ENCODE measurements around the gene PEPD.

The PEPD gene

DNA sequence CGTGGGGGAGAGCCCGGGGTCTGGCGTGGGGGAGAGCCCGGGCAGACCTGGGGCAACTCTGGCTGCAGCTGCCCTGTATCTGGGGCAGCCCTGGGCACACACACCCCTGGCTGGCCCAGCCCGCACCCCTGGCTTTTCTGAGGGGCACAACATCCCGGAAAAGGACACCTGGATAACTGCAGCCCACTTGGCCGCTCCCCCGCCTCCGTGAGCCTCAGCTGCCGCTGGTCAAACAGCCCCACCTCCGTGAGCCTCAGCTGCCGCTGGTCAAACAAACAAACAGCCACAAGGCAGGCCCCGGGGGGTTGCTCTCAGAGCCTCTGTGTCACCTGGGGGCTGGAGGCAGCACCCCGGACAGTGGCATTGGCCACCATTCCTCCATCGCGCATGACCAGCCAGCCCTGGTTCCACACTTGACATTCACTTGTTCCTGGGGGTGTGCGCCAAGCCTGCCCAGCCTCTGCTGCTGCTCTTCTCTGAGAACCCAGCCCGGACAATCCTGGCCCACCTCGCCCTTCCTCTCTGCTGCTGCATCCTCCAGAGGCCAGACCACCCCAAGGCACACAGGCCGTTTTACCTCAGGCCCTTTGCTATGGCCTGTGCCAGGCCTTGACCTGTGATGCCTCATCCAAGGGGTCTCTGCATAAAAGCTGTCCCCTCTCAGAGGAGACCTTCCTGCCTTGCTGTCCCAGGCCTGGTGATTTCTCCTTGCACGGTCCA is 128.1 kb downstream of the PEPD start:
- no peak for DNase-seq

DNA sequence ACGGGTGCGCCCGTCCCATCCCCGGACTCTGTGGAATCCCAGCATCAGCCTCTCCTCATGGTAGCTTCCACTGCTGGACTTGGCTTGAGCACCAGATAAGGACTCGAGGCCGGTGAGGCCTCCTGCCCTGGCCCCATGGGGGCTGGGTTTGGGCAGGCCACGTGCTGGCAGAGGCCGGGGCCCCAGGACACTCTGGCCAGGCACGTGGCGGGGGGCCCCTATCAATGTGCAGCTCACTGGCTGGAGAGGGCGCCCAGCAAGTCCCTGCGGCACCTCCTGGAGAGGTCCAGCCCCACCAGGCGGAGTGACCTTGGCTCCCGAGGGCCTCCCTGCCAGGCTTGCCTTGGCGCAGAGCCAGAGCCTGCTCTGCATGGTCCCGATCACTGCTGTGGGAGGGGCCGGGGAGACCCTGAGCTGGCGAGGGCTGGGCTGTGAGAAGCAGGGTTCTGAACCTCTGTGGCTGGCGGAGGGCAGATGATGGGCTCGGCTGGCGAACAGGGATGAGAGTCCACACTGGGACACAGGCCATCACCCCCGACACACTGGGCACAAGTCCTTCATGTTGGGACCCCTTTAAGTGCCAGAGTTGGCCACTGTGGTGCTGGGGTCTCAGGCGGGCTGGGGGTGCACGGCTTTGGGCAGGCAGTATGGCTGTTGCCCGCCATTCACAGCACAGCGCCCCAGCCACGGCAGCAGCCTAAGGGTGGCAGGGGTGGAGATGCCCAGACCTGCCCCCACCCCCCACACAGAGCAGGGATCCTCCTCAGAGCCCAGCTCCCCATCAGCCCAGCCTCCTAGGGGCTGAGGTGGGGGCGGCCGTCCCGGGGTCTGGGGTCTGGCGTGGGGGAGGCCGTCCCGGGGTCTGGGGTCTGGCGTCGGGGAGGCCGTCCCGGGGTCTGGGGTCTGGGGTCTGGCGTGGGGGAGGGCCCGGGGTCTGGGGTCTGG is 129.0 kb downstream of the PEPD start:
- DNase-seq = peak; percentile 14

DNA sequence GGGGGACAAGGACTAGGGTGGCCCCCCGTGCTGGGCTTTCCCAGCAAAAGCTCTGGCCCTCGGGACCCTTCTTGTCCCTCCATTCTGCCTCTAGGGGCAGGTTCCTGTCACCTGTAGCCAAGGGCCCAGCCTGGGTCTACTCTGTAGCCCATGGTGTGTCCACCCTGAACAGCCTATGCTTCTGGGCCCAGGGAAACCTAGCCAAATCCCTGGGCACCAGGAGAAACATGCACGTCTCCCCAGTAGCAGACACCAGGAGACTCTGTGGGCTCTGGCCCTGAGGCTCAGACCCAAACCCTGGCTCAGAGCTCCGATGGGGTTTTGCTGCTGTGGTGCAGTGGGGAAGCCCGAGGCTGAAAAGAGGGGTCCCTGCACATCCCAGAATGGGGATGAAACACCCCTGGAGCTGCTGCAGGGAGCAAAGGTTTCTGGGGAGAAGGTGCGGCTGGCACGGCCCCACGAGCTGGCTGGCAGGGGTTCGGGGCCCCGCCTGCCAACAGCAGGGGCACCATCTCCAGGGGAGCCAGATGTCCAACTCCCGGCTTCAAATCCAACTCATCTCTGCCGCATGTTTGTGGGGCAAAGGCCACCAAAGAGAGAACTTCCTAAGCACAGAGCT is 129.9 kb downstream of the PEPD start:
- no peak for DNase-seq

DNA sequence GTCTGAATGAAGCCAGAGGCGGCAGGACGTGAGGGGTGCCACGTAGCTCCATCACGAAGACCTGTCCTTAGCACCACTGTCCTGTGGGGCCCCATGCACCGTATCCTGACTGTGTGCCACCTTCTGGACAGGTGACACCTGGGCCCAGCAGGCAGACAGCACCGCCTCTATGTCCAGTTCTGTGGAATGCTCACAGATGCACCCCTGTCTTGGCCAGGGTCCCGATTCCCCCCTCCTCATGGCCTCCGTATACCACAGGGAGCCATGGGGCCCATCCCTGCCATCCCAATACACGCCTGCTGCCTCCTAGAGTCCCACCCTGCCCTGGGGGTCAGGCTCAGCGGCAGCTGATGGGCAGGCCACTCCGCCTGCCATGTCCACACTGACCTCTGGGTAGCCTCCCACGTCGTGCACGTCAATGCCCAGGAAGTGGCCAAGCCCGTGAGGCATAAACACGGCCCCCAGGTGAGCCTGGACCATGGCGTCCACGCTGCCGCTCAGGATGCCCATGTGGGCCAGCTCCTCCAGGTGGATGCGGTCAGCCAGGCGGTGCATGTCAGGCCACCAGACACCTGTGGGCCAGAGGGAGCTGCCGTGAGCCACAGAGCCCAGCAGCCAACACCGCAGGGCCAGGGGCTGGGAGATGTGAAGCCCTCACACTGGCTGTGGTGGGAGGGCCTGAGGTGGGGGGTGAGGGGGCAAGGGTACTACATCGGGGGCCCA is 130.5 kb downstream of the PEPD start:
- no peak for DNase-seq

DNA sequence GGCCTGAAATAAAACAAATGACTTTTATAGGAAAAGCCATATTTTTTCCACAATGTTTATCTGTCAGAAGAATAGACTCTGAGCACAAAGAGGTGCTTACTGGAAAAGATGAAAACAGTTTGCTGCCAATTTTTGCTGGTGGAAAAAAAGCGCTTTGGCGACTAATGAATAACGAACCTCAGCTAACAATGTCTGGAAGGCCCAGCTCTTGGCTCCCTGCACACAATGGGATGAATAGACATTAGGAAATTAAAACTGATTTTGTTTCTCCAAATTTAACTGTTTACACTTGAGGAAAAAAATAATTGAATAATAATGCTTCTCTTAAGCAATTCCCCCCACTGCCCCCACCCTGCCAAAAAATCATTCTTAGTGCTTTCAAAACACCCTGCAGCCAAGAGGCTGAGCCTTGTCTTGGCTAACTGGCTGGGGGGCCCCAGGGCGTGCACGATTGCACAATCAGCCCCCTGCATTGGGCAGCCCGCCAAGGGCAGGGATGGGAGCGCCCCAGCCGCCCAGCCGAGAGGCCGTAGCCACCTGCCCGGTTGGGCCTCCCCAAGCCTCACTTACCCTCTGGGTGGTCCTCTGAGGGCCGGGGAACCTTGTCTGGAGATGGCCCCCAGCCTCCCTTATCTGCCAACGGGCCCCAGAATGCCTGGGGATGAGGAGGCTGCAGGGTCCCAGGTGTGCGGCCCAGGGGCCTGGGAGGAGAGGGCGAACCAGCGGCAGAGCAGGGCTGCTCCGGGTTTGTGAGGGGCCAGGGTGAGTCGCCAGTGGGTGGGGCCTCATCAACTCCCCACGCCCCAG is 131.3 kb downstream of the PEPD start:
- DNase-seq = peak; percentile 45

DNA sequence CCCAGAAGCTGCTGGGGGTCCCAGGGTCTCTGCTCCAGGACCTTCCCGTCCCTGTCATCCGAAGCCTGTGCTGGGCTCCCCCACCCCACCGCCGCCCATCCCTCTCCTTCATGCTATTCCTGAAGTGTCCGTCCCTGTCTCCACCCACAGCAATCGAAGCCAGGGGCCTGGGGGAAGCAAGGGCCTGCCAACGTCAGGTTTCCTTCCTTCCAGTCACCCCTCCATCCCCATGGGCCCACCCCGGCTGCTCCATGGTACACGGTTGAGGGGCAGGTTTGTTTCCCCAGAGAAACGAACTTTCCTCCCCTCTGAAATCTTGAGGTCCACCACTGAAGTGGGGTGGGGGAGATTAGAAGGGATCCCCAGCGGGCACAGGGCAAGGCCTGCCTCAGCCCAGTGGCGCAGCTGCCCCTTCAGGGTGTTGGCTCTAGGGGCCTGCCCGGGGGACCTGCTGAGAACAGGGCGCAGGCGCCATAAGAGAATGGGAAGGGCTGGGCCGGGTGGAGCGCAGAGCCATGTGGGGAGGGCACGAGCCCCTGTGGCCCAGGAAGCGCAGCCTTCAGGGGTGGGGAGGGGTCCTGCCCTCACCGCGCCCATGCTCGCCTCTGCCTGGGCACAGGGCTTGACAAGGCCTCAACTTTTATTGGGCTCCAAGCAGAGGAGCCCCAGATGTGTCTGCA is 132.0 kb downstream of the PEPD start:
- DNase-seq = no peak

DNA sequence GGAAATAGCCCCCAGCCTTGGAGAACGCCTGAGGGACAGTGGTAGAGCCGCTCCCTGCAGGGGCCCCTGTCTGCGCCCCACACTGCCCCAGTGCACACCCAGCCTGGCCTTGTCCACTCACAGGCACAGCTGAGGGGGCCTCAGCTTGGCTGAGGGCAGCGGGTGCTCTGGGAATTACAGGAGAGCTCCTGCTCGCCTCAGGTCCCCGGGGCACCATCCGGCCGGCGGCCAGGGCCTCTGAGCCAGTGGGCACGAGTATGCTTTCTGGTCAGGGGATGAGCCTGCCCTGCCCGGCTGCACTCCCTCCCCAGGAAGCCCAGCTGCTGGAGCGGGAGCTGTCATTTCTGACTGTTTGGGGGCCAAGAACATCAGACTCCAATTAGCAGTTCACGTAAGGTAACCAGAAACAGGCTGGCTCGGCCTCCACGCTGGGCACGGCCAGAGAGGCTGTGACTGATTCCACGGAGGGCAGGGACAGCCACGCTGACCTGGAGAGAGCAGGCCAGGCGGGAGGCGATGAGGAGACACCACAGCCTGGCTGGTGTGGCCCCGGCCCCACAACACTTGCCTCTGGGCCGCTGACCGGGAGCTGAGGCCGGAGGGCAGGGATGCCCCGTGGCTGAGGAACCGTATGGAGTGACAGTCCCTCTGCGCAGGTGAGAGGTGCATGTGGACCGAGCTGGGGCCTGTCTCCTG is 132.7 kb downstream of the PEPD start:
- DNase-seq = no peak

DNA sequence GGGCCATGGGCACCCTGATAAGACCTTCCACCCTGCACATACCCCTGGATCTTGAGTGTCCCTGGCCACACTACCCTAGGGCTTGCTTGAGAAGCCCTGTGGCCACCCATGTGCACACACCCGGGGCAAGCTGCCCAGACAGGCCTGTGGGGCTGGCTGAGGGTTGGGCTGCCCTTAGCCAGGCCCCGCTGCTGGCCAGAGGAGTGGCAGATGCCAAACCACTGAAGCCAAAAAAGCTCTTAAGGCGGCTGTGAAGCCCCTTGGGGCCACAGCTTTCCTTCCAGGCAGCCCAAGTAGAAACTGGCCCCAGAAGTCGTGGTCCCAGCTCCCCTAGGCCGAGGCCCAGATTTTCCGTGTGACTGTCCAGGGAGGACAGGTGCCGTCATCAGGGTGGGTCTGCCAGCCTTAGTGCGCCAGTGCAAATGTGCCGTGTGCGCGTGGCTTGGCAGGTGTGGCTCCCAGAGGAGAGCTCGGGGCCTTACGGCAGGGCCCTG is 133.3 kb downstream of the PEPD start:
- peak; percentile 2 for DNase-seq

DNA sequence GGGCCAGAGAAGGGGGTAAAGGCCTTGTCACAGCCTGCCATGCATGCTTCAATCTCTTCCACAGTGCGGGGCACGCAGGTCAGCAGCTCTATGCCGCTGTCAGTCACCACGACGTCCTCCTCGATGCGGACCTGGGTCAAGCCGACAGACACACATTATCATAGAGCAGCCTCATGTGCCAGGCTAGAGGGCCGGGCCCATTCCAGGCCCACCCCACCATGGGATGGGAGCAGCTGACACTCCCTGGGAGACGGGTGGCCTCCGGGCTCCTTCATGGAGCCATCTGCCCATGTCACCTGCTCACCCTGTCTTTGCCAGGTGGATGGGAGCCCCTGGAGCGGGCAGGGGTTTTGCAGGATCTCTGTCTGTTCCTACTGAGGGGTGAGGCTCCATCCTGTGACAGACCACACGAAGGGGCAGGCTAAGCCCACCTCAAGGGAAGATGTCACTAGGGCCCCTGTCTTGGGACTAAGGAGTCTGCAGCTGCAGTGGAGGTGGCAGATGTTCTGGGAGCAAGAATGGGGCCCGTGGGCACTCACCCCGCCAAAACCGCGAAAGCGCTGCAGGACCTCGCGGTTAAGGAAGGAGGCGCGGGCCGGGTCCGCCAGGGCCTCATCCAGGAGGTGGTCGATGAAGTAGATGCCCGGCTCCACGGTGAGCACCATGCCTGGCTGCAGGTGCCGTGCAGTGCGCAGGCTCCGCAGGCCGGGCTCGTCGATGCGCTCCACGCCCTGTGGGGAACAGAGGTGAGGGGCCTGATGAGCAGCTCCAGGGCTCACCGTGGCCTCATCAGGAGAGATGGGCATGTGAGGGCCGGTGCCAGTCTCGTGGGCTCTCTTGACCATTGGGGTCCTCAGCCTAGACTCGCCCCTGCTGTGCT is 134.0 kb downstream of the PEPD start:
- no peak for DNase-seq

DNA sequence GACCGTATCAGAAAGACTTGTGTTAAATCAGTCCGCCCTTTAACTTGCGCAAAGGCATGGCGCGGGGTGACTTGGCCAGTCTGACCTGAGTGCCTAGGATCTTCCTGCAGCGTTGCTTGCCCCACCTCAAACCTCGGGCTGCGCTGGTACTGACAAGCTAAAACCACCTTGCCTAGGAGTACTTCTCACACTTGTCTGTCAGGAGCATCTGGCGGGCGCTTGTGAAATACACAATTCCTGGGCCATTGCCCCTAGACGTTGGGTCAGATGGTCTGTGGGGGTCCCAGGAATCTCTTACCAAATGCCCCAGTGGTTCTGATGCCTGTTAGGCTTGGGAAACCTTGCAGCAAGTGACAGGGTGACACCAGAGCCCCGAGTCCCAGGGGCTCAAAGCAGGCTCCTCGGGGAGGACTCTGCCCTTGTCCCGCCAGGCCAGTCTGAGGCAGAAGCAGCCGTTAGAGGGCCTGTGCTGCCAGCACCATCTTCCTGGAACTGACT is 135.2 kb downstream of the PEPD start:
- peak; percentile 18 for DNase-seq

DNA sequence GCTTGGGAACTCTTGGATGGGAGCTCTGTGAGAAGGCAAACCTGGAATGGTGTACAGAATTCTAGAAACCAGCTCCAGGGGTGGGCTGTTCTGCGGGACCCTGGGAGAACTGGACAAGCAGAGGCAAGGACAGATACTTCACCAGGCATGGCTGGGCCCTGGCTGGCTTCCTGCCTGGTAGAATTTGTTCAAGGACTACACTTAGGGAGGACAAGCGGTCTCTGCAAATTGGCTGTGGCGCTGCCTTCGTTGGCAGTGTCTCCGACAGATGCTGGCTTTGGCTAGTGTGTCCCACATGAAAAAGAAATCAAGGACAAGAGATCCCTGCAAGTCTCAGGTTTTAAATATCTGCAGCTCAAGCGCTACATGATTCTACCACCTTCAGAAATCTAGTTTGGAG is 135.6 kb downstream of the PEPD start:
- DNase-seq = peak; percentile 76

DNA sequence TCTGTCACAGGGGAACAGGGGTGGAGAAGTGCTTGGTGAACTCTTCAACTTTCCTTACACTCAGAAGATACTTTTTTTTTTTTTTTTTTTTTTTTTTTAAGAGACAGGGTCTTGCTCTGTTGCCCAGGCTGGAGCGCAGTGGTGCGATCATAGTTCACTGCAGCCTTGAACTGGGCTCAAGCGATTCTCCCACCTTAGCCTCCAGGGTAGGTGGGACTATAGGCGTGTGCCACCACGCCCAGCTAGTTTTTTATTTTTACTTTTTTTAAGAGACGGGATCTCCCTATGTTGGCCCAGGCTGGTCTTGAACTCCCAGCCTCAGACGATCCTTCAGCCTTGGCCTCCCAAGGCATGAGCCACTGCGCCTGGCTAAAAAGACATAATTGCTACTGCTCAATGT is 136.6 kb downstream of the PEPD start:
- no peak for DNase-seq

DNA sequence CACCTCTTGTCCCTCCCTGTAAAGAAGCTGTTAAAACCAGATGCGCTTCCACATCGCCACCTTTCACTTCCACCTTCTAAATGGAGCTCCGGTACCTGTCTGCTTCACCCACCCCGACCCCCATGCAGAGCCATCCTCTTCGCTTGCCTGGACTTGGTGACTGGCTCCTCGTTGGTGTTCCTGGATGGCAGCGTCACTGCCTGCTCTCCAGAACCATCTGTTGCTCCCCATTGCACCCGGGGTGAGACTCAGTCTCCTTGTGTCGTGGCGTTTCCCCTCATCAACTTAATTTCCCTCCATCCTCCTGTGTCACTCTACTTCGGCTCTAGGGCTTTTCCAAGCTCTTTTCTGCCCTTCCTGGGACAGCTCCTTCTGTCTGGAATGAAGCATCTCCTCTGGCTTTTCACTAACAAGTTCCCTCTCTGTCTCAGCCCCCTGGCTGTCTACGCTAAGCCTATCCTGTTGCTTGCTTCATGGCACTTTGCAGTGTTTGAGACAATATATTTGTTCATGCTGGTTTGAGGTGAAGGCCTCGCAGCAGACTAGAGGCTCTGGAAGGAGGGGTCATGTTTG is 137.8 kb downstream of the PEPD start:
- DNase-seq = no peak

DNA sequence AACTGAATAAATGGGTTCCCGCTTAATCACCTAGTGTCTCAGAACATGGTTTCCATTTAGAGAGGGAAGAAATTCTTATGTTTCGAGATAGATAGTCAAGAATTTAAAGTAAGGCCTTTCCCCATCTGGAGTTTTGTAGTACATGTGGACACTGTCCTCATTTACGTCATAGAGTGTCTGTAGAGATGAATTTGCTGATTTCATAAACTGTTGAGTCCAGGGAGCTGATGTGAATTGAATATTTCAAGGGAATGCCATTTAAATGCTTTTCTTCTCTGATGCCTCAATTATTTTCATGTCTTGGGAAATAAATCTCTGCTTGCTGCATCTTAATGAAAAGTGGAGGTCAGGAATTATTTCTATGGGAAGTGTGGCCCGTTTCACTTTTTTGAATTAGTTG is 138.6 kb downstream of the PEPD start:
- DNase-seq = no peak

DNA sequence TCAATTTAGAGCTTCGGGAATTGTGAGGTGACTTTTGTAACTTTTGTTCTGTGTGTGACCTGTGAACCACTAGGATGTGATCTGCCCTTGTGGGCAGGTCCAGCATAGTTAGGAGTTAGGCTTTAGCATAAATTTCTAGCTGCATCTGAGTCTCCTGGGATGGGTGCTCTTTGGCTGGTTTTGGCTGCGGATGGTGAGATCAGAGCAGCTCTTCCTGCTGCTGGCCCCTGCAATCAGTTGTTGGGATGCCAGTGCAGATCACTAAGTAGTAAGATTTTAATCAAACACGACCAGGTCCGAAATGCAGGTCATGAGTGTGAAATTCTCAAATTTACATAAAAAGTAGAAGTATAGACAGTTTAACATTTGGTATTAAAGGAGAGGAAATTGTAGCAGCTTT is 139.6 kb downstream of the PEPD start:
- DNase-seq = no peak

DNA sequence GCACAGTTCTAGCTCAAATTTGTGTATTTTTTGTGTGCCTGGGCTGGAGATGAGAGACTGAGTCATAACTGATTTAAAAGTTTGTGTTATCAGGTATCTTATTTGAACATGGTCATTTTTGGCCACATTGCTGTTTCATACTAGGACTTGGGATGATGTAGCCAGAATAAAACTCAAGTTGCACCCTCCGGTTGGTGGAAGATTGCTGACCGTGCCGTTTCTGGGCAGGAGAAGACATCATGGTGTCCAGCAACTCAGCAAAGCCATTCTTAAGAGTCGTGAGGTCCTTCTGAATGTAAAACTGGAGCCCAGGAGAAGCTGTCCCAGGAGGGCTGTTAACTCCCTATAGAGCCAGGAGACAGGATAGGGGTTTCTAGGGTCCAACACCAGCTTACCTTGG is 140.5 kb downstream of the PEPD start:
- DNase-seq = no peak

DNA sequence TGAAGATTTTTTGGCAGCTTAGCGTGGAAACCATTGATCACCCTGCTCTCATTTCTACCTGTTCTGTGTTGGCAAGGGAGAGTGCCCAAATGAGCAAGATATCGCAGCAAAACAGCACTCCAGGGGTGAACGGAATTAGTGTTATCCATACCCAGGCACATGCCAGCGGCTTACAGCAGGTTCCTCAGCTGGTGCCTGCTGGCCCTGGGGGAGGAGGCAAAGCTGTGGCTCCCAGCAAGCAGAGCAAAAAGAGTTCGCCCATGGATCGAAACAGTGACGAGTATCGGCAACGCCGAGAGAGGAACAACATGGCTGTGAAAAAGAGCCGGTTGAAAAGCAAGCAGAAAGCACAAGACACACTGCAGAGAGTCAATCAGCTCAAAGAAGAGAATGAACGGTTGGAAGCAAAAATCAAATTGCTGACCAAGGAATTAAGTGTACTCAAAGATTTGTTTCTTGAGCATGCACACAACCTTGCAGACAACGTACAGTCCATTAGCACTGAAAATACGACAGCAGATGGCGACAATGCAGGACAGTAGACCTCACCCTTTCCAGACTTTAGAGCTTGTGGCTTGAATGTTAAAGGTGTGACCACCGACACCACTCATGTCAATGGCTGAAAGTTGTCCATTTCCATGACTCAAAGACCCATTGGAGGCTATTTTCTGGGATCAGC is 142.3 kb downstream of the PEPD start:
- no peak for DNase-seq

All from DMS79 treated with DMSO at 0.1 percent for 48 hours (cell line).